ENCODE results near the gene IFITM1.
"Not testable (repeated sequence)": the region's sequence is repeated elsewhere in the genome, so short reads cannot be mapped to it uniquely, and the experiment has no call there.

IFITM1 gene

DNA sequence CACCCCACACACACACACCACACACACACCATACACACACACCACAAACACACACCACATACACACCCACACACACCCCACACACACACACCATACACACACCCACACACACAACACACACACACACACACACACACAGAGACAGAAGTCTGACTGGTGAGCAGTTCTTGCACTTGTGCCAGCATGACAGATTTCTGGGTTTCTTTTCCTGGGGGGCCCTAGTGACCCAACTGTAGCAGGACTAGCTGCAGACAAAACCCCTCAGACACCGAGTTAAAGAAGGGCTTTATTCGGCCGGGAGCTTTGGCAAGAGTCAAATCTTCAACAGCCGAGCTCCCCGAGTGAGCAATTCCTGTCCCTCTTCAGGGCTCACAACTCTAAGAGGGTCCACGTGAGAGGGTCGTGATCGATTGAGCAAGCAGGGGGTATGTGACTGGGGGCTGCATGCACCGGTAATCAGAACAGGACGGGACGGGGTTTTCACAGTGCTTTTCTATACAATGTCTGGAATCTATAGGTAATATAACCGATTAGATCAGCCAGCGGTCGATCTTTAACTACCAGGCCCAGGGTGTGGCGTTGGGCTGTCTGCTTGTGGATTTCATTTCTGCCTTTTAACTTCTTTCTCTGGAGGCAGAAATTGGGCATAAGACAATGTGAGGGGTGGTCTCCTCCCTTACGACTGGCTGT, 36.3 kb downstream of the IFITM1 start:
- not testable (repeated sequence) for DNase-seq

DNA sequence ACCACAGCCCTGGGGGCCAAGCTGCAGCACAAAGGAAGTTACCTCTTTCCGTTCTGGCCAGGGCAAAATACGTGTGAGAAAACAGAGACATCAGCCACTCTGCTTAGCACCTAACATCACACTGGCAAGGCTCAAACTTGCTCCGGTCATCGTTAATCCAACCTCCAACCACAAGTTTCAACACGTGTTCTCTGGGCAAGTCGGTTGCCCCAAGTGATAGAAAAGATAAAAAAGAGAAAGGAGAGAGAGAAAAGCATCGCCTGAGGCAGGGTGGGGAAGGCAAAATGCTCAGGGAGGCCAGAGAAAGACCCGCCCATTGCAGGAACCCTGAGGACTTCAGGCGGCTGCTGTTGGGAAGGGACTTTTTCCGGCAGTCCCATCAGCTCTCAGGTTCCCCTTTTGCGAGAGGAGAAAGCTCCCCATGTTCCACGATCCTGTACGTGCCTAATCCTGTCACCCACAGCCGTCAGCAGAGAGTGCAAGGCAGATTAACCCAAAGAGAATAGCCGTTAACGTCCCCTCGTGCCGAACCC, 36.9 kb downstream of the IFITM1 start:
- DNase-seq = peak; percentile 65

DNA sequence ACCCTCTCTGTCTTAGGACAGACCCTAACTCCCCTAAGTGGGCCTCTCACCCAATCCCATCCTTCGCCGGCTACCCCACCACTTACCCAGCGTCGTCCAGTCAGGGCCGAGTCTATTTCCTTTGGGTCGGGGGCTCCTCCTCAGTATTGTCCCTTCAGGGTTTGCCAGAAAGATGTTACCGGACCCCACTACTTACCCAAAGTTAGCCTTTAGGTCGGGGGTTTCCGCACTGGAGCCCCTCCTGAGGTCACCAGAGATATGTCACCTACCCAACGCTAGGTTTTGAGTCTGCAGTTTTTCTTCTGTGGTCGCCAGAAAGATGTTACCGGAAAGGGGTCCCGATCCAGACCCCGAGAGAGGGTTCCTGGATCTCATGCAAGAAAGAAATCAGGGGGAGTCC, 37.6 kb downstream of the IFITM1 start:
- no peak for DNase-seq

DNA sequence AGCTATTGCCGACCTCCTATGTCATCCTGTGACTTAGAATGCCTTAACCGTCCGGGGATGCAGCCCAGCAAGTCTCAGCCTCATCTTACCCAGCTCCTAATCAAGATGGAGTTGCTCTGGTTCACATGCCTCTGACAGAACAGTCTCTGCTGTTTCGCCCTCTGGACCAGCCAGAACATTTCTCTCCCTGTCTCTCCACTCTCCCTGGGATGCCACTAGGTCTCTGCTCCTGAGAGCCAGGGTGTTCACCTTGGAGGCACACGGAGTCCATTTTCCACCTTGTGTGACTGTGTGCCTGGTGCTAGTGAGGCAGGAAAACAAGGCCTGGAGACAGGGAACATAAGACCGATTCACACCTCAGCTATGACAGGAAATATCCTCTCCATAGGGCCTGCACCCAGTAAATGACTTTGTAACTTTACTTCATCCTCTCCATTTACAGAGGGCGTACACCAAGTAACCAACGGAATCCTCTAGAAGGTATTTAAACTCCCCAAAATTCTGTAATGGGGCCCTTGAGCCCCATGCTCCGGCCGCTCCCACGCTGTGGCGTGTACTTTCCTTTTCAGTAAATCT, 38.7 kb downstream of the IFITM1 start:
- no peak for DNase-seq

DNA sequence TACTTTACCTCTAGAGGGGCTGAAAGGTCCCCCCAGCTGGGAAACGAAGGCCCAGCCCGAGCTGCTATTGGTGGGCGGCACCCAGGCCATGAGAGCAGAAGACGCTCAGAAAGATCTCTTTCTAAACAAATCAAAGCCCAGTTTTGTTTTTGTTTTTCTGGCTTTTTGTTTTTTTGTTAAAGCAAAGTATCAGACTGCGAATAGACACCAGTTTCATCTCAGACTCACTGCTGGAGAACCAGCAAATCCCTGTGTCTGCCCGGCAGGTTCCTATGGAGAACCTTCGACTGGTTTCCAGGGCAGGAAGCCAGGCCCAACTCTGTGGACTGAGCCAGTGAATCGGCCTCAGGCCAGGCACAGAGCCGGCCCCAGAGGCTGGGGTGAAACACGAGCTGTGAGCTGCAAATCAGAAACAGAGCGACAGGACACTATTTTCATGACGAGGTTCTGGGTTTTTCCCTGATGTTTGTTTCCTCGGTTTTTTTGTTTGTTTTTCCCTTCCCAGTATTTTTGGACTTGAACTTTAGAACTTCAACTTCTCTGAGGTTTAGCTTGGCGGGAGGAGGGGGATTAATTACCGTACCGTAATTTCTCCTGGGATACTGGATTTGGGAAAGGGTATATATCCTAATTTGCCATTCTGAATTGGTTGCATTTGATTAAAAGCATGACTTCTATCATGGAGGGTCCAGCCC, 39.5 kb downstream of the IFITM1 start:
- DNase-seq = no peak

DNA sequence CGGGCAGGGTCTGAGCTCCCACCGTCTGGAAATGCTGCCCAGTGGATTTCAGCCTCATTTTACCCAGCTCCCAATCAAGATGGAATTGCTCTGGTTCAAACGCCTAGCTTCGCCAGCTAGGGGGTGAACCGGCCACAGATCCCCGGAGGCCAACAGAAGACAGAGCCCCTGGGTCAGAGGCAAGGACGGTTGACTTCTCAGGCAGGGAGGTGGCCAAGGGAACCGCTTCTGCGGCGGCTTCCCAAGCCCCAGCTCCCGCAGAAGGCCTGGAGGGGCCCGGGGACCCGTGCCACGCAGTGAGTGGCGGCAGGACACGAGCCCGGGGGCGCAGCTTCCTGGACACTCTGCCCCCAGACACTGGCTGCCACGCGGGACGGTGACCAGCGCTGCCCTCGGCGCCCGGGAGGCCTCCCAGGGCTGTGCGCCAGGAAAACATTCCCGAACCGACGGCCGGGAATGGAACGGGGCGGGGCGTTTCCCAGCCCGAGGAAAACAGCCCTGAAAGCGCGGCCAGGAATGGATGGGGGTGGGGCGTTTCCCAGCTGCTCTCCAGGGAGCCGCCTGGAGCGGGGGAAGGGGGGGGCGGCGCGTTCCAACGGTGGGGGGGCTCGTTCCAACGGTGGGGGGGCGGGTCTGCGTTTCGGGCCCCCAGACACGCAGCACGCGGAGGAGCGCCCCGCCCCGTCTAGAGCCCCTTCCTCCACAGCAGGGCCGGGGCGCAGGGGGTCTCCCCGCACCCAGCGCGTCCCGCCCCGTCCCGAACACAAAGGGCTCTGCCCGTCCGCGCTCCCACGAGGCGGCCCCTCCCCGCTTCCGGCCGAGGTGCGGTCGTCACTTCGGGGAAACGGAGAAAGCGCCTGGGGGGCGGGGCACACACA, 42.0 kb downstream of the IFITM1 start:
- DNase-seq = no peak

DNA sequence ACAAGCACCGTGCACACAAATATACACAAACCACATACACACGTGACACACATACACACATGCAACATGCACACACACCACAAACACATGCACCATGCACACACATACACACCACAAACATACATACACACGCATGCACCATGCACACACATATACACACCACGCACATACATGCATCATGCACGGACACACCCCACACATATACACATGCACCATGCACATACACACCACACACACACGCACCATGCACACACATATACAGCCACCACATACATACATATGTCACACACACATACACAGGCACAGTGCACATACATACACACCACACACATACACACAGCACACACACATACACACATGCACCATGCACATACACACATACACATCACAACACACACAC, 42.8 kb downstream of the IFITM1 start:
- no peak for DNase-seq

DNA sequence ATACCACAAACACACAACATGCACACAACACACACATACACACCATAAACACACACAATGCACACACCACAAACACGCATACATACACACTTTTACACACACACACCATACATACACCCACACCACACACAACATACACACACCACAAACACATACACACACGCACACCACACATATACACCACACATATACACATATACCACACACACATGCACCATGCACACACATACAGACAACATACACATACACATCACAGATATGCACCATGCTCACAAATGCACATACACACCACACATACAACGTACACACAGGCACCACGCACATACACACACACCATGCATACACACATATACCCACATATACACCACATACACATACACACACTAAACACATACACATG, 43.7 kb downstream of the IFITM1 start:
- DNase-seq = no peak

DNA sequence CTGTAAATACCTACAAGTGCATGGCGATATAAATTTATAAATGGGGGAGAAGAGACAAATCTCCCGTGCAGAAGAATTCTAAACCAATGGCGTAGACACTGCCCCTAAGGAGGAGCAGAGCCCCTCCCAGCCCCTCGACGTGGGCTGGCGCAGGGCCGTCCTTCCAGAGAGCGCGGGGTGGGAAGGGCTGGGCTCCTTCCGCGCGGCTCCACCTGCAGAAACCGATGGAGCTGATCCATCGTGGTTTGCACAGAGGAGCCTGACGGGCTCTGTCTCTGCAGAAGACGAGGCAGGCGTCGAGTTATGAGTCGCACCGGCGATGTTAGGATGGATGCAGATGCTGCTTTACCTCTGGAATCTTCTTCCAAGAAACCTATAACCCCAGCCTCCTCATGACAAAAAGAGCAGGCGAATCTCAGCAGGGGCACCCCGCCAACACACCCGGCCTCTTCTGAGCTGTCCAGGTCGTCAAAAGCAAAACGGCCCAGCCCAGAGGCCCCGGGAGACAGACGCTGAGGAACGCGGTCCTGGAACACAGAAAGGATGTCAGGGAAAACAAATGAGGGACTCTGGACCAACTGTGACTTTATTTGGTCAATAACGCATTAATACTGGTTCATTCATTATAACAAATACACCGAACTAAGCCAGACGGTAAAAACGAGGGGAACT, 44.4 kb downstream of the IFITM1 start:
- no peak for DNase-seq

DNA sequence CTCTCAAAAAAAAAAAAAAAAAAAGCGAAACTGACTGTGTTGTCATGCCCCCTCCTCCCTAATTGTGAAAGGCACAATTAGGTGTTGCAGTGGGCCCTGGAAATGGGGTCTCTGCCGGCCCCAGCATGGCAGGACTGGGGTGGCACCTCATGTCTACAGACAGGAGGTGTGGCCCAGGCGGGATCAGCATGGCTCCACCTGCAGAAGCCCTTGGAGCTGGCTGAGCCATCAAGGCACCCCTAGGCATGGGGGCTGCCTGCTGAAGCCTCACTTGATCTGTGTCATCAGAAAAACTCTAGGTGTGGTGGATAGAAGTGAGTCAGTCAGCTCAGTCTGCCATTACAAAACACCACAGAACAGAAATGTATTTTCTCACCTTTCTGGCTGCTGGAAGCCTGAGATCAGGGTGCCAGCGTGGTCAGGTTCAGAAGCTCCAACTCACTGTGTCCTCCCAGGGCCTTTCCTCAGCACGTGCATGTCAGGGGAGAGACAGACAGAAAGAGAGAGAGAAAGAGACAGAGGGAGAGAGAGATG, 45.4 kb downstream of the IFITM1 start:
- DNase-seq = no peak

DNA sequence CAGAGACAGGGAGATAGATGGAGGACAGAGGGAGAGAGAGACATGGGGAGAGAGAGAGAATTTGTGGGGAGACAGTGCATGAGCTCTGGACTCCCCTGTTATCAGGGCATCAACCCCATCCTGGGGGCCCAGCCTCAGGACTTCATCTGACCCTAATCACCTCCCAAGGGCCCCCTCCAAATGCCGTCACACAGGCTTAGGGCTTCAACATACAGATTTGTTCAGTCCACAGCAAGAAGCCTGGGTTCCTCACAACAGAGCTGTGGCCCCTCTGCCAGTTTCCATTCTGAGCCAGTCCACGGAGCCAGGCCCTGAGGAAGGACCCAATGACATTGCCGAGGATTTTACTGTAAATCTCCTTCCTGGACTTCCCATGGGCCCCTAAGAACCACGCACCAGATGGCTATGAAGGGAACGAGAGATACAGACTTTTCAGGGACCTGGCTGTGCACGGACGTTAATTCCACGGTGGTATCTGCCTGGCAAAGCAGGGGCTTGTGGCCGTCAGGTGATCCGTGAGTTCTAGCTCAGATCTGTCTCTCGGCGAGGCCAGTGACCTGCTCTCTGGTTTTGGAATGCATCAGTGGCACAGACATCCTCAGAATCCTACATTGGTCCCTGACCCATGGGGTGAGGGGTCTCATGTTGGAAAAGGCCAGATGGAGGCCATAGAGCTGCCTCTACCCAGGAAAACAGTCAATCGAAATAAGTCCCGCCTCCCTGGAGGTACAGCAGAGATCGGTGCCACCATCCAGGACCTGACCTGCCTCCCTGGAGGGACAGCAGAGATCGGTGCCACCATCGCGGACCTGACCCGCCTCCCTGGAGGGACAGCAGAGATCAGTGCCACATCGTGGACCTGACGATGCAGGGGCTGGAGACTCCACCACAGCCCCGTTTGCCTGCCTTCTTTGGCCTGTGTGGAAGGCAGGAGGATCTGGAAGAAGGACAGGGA, 46.8 kb downstream of the IFITM1 start:
- DNase-seq = no peak

DNA sequence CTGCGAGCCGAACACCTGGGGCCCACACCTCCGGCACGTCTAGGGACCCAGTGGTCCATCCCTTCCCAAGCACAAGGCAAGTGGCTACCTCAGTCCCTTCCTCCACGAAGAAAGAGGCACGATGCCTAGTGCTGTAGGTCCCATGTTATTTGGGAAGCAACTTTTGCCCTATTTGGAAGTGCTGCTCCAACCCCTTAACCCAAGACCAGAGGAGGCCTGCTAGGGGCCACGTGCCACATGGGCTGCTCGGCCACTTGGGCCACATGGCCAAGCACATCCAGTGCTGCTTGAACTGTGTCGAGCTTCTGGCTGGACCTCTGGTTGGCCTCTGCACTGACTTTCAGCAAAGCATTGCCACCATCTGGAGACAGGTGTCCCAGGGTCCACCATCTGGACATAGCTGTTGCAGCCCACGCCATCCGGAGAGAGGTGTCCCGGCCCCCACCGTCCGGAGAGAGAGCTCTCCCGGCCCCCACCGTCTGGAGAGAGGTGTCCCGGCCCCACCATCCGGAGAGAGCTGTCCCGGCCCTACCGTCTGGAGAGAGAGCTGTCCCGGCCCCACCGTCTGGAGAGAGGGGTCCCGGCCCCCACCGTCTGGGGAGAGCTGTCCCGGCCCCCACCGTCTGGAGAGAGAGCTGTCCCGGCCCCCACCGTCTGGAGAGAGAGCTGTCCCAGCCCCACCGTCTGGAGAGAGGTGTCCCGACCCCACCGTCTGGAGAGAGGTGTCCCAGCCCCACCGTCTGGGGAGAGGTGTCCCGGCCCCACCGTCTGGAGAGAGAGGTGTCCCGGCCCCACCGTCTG, 49.0 kb downstream of the IFITM1 start:
- DNase-seq = no peak

DNA sequence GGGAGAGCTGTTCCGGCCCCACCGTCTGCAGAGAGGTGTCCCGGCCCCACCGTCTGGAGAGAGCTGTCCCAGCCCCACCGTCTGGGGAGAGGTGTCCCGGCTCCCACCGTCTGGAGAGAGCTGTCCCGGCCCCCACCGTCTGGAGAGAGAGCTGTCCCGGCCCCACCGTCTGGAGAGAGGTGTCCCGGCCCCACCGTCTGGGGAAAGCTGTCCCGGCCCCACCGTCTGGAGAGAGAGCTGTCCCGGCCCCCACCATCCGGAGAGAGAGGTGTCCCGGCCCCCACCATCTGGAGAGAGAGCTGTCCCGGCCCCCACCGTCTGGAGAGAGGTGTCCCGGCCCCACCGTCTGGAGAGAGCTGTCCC, 49.6 kb downstream of the IFITM1 start:
- not testable (repeated sequence) for DNase-seq

DNA sequence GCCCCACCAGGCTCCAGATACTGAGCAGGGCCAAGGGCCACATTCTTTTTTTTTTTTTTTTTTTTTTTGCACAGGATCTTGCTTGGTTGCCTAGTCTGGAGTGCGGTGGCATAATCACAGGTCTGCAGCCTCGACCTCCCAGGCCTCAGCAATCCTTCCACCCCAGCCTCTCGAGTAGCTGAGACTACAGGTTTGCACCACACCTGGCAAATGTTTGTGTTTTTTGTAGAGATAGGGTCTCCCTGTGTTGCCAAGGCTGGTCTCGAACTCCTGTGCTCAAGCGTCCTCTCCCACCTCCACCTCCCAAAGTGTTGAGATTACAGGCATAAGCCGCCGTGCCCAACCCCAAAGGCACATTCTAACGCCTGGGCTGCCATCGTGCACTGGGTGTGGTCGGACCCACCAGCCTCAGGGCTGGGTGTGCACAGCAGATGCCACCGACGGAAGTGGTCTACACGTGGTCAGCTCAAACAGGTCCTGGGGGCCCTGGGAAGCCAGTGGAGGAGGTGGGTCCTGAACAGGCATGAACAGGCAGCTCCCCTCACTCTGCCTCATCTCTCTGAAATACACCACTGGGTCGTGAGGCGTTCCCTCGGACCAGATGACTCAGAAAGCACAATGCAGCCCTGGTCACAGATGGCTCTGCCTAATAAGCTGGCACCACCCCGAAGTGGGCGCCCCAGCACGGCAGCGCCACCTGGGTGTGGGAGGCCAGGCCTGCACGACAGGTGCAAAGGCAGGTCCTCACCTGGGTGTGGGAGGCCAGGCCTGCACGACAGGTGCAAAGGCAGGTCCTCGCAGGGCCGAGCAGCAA, 50.3 kb downstream of the IFITM1 start:
- DNase-seq = peak; percentile 84
